Purkinje cell (primary cell): ENCODE measurements around the gene CABYR. TPM values are rescaled to one million over a fixed set of nuclear protein-coding genes. Genes with fewer than 3 reads are reported as not detected.

Source experiments
- polyA plus RNA-seq: library from polyadenylated mRNA; unstranded; fragments of >200 nt; fragmentation: Nextera tagmentation; gene quantifications from 2 replicates; pipeline ENCODE4 v1.2.1, GENCODE V29; 2014

The CABYR gene, protein sequence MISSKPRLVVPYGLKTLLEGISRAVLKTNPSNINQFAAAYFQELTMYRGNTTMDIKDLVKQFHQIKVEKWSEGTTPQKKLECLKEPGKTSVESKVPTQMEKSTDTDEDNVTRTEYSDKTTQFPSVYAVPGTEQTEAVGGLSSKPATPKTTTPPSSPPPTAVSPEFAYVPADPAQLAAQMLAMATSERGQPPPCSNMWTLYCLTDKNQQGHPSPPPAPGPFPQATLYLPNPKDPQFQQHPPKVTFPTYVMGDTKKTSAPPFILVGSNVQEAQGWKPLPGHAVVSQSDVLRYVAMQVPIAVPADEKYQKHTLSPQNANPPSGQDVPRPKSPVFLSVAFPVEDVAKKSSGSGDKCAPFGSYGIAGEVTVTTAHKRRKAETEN
- 5.8 and 7.1 TPM in 2 replicates for polyA plus RNA-seq

DNA sequence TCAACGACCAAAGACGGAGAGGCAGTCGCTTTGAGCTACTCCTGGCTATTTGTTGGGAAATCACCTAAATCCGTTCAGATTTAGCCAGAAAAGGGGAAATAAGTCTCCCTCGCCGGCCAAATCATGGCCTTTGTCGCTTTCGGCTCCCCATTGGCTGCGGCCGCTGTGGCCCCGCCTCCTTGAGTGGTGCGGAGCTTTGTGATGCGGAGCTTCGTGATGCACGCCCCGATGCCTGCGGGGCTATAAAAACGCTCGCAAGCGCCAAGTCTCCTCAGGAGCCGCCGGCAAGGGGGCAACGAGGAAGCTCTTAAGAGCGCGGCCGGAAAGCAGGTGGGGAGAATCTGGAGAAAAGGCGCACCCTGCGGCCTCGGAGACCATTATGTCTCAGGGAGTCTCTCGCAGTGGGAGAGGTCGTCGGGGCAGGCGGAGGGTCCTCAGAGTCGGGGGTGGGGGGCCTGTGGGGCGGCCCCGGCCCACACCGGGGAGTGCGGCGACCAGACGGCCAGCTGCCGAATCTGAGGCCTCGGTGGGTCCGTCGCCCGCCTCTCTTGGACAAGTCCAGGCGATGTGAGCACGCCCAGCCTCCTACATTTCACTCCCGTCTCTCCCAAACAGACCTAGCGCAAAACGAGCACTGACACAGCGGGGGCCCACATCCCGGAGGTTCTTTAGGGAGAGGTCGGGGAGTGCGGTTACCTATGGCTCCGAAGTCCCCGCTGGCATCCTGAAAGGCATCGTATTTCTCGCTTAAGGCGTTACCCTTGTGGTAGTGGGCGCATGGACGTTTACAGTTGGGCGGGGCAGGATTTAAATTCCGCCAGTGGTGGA lies at the start of gene CABYR:
CABYR (plus strand) TSS at position 274 of the 828 bp plus-strand sequence. CDS start 4,053 bp downstream, outside the sequence.

Other genes with a start within 250 kb of the CABYR start
- gene TTC39C, start 124.3 kb upstream of the CABYR start, polyA plus RNA-seq: 18.1 and 21.3 TPM in 2 replicates